RWPE2 (cell line): ENCODE results near the gene SYNGR1.

Experiments used
- ATAC-seq: fragments of 200-7000 bp; cut with Tn5 transposase; 3 replicates; pipeline ENCODE4 v1.9.1; 2021; ENCODE audit warnings: low read depth
- DNase-seq: peaks from one replicate; pipeline ENCODE4 v3.0.0-alpha.2; 2020; ENCODE audit warnings: low spot score
- H3K27ac ChIP-seq: fragments of 450-650 bp; 2 replicates; pipeline ENCODE4 v1.5.1; 2017; ENCODE audit warnings: mild to moderate bottlenecking; ENCODE audit not compliant: poor library complexity, severe bottlenecking
- H3K27me3 ChIP-seq: fragments of 250-450 bp; sonication (Bioruptor Pico); 2 replicates; pipeline ENCODE4 v1.5.1; 2021; ENCODE audit warnings: mild to moderate bottlenecking, moderate library complexity; ENCODE audit not compliant: insufficient read depth, poor library complexity, severe bottlenecking
- H3K36me3 ChIP-seq: fragments of 250-450 bp; sonication (Bioruptor Pico); 2 replicates; pipeline ENCODE4 v1.5.1; 2020; ENCODE audit warnings: low read depth, mild to moderate bottlenecking, moderate library complexity
- H3K4me1 ChIP-seq: fragments of 250-450 bp; sonication (Bioruptor Pico); 2 replicates; pipeline ENCODE4 v1.5.1; 2021; ENCODE audit warnings: mild to moderate bottlenecking, moderate library complexity; ENCODE audit not compliant: insufficient read depth, poor library complexity, severe bottlenecking
- H3K4me3 ChIP-seq: fragments of 250-450 bp; sonication (Bioruptor Pico); 2 replicates; pipeline ENCODE4 v1.5.1; 2021; ENCODE audit warnings: mild to moderate bottlenecking, moderate library complexity; ENCODE audit not compliant: severe bottlenecking
- H3K9me3 ChIP-seq: fragments of 250-450 bp; sonication (Bioruptor Pico); 2 replicates; pipeline ENCODE4 v1.5.1; 2021; ENCODE audit warnings: mild to moderate bottlenecking, moderate library complexity; ENCODE audit not compliant: severe bottlenecking
- CTCF ChIP-seq: fragments of 450-650 bp; IDR thresholded peaks from one replicate; pipeline ENCODE4 v1.5.1; 2017; ENCODE audit warnings: mild to moderate bottlenecking, moderate library complexity; ENCODE audit not compliant: poor library complexity, severe bottlenecking

SYNGR1 gene

GRCh38 chr22:39312410-39312809, 37.4 kb upstream of the SYNGR1 start:
- Histone ChIP-seq H3K36me3 (peaks cover 74% of the 10 kb centered on the region), H3K4me1 (peaks cover 46% of the 10 kb centered on the region), H3K27me3 (no peaks in the 10 kb centered on the region), H3K27ac (peak overlapping the region; percentile 96), H3K4me3 (no peak overlapping the region), H3K9me3 (no peaks in the 10 kb centered on the region)
- no peak for TF ChIP-seq CTCF
- DNase-seq, result peak; percentile 60
- ATAC-seq, result no peak

- DNase-seq, result no peak
- TF ChIP-seq CTCF, result no peak
- Histone ChIP-seq H3K36me3 (peaks cover 74% of the 10 kb centered on the region), H3K4me1 (peaks cover 48% of the 10 kb centered on the region), H3K27ac (peak overlapping the region; percentile 96), H3K9me3 (no peaks in the 10 kb centered on the region), H3K27me3 (no peaks in the 10 kb centered on the region), H3K4me3 (no peak overlapping the region)
- ATAC-seq, result no peak
These were observed 36.4 kb upstream of the SYNGR1 start for GRCh38 chr22:39313258-39314001.

GRCh38 chr22:39314251-39314971, 35.4 kb upstream of the SYNGR1 start:
- no peak for ATAC-seq
- no peaks in the 10 kb centered on the region for H3K9me3 ChIP-seq
- no peak for TF ChIP-seq CTCF
- peak overlapping the region; percentile 96 for H3K27ac ChIP-seq
- DNase-seq, result no peak
- peaks cover 40% of the 10 kb centered on the region for H3K4me1 ChIP-seq
- H3K4me3 ChIP-seq, result no peak overlapping the region
- no peaks in the 10 kb centered on the region for H3K27me3 ChIP-seq
- peaks cover 82% of the 10 kb centered on the region for H3K36me3 ChIP-seq

GRCh38 chr22:39315389-39315788, 34.4 kb upstream of the SYNGR1 start:
- no peak for TF ChIP-seq CTCF
- Histone ChIP-seq H3K27ac (peak overlapping the region; percentile 96), H3K4me3 (no peak overlapping the region), H3K27me3 (no peaks in the 10 kb centered on the region), H3K36me3 (peaks cover 82% of the 10 kb centered on the region), H3K9me3 (no peaks in the 10 kb centered on the region), H3K4me1 (peaks cover 30% of the 10 kb centered on the region)
- DNase-seq (no peak), ATAC-seq (no peak)
